Ishikawa (cell line): ENCODE results near the gene GPLD1.

Experiments
- CEBPB ChIP-seq: IDR thresholded peaks from 2 replicates; pipeline ENCODE4 v1.6.1; 2012
- CREB1 ChIP-seq: IDR thresholded peaks from 2 replicates; pipeline ENCODE4 v1.6.1; 2012; ENCODE audit warnings: low read depth
- EGR1 ChIP-seq: IDR thresholded peaks from 2 replicates; pipeline ENCODE4 v1.6.1; 2012
- EP300 ChIP-seq: IDR thresholded peaks from 2 replicates; pipeline ENCODE4 v1.6.1; 2012; ENCODE audit warnings: borderline replicate concordance
- FOXM1 ChIP-seq: IDR thresholded peaks from 2 replicates; pipeline ENCODE4 v1.6.1; 2012; ENCODE audit warnings: low read depth, borderline replicate concordance
- NFIC ChIP-seq: IDR thresholded peaks from 2 replicates; pipeline ENCODE4 v1.6.1; 2012
- RAD21 ChIP-seq: IDR thresholded peaks from 2 replicates; pipeline ENCODE4 v1.6.1; 2012; ENCODE audit warnings: low read depth
- TAF1 ChIP-seq: IDR thresholded peaks from 2 replicates; pipeline ENCODE4 v1.6.1; 2012; ENCODE audit warnings: low read depth, mild to moderate bottlenecking
- TCF12 ChIP-seq: IDR thresholded peaks from 2 replicates; pipeline ENCODE4 v1.6.1; 2012; ENCODE audit warnings: low read depth
- TEAD4 ChIP-seq: IDR thresholded peaks from 2 replicates; pipeline ENCODE4 v1.6.1; 2012
- YY1 ChIP-seq: IDR thresholded peaks from 2 replicates; pipeline ENCODE4 v1.6.1; 2012; ENCODE audit warnings: low read depth
- ZBTB7A ChIP-seq: IDR thresholded peaks from 2 replicates; pipeline ENCODE4 v1.6.1; 2012; ENCODE audit warnings: low read depth
- TF ChIP-seq, protein P1 (sequence below): IDR thresholded peaks from 2 replicates; pipeline ENCODE4 v1.6.1; 2012
- TF ChIP-seq, protein P2 (sequence below): IDR thresholded peaks from 2 replicates; pipeline ENCODE4 v1.6.1; 2012
- TF ChIP-seq, protein P3 (sequence below): IDR thresholded peaks from 2 replicates; pipeline ENCODE4 v1.6.1; 2012; ENCODE audit warnings: low read depth, mild to moderate bottlenecking

The GPLD1 gene

DNA sequence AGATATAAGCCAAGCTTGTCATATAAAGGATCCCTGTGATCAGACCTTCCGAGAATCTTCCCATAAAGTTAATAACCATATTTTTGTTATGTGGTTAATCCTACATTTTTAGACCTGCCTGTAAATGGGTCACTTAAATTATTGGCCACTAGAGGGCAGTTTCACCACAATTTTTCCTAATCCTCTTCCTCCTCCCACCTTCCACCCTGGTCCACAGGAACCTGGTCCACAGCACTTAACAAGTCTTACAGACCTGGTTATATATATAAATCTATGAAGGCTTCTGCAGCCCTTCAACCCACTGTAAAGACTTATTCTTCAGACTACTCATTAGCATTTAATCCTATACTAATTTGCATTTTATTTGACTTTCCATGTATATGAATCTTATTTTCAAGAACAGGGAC, 58.3 kb downstream of the GPLD1 start:
- TF ChIP-seq TAF1 (no peak), RAD21 (peak; percentile 73)

DNA sequence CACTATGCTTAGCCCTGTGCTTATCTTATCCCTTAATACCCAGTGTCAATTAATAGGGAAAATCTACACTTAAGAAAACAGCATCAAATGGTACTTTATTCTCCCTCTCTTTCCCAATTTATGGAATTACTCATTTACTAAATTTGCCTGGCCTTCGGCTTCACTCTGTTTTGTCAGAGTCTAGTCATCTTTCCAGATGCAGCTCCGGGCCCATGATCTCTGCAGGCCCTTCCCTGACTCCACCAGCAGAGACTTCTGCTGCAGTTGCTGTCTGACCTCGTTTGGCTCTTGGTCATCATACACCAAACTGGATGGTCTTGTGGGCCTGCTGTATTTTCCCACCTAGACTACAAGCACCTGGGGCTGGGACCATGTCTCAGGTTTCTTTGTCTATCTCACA, 59.3 kb downstream of the GPLD1 start:
- TF ChIP-seq FOXM1 (no peak), TAF1 (no peak), EGR1 (no peak)
- TF ChIP-seq, protein P1, sequence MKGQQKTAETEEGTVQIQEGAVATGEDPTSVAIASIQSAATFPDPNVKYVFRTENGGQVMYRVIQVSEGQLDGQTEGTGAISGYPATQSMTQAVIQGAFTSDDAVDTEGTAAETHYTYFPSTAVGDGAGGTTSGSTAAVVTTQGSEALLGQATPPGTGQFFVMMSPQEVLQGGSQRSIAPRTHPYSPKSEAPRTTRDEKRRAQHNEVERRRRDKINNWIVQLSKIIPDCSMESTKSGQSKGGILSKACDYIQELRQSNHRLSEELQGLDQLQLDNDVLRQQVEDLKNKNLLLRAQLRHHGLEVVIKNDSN = no peak
- TF ChIP-seq, protein P2, sequence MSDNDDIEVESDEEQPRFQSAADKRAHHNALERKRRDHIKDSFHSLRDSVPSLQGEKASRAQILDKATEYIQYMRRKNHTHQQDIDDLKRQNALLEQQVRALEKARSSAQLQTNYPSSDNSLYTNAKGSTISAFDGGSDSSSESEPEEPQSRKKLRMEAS = no peak

DNA sequence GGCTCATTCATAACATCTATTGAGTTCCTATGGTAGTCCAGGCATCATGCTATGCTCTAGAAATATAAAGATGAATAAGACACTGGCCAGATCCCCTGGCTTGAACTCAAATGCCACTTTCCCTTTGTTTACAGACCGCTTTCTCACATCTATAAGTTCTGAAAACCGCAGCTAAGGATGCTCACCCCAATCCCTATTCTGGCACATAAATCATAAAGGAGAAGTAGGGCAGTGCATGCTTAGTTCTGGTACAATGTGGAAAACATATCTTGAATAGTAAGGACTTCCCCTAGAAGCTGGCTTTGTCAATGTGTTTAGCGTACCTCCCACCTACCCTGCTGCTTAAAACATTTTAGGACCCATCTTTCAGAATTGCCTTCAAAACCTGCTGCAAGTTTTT, 60.2 kb downstream of the GPLD1 start:
- no peak for TF ChIP-seq ZBTB7A
- TF ChIP-seq EGR1 = no peak
- TF ChIP-seq EP300 = no peak
- TF ChIP-seq, protein P2 = no peak
- TF ChIP-seq RAD21 = no peak
- no peak for TF ChIP-seq FOXM1
- TF ChIP-seq TAF1 = no peak

DNA sequence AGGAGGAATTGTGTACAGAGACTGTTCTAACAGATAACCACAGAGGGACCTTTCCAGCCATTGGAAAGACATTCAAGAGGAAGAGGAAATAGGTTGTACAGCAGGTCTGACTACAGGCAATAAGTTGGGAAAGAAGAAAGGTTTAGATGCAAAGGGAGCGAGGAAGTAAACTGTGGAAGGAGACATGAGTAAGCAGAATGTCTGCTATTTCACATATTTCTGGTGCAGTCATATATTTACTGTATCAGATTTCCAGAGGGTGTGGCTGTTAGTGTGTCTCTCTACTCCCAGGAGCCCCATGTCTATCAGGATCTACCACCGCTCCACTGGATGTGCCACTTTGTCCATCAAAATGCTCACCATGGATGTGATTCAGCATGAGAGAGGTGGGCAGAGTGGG, 60.8 kb downstream of the GPLD1 start:
- TF ChIP-seq CEBPB (no peak), EP300 (no peak), TEAD4 (peak; percentile 46; the same call in 1 of the 2 replicates)

DNA sequence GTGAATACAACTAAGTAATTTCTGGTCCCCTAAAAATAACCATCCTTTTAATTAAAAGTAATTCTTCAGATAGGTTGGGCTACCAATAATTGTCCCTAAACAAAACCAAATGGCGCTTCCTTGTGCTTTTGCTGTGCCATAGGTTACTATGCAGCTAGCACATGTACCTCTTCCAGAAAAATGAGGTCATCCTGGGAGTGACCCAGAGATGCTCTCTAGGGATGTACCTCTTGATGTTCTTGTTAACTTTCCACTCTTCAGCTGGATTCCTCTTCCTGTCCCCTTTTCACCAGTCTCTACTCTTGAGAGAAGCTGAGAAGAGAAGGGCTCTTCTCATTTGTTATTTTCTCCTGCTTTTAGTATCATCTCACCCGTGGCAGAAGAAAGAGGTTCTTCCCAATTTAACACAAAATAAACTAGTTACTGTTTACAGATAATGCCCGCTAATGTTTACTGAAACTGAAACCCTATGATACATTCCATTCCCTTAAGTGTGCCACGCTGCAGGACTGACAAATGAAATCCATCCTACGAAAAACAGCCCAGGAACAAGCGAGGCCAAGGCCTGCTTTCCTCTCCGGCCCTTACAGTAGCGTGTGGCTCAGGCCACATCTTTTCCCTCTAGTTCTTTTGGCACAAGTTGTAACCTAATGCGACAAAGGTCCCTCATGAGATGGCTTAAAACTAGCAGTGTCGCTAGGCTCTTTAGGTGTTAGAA, 62.5 kb downstream of the GPLD1 start:
- TF ChIP-seq YY1 = no peak

DNA sequence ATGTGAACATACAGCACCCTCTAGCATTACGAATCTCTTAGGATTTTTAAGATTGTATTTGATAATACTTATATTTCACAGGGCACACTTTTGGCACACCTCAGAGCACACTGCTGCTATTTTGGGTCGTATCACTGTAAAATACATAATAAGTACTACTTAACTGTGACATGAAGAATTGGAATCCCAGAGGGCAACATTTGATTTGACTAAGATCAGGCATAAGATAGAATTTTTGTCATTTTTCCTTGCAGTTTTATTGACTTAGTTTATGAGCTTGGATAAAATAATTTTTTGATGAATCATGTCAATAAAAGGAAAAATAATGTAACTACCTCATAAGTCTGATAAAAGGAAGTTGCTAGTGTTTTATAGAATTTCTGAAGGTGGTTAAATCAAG, 64.3 kb downstream of the GPLD1 start:
- TF ChIP-seq RAD21 (no peak), FOXM1 (no peak), TEAD4 (no peak), CEBPB (no peak), TCF12 (no peak), EP300 (no peak), ZBTB7A (no peak), NFIC (no peak), YY1 (no peak)
- TF ChIP-seq, protein P2 = no peak
- TF ChIP-seq, protein P1 = no peak

DNA sequence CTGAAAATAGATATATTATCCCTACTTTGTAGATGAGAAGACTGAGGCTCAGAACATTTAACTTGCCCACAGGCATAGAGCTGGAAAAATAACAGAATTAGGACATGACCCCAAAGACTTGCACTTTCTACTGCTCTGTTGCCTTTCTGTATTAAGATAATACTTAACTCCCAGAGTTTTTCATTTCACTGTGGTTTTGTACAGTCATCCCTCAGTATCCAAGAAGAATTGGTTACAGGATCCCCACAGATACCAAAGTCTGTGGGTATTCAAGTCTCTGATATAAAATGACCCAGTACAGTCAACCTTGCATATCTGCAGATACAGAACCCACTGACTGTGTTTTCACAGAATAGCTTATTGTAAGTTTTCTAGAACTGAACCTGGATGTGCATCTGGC, 69.9 kb downstream of the GPLD1 start:
- TF ChIP-seq TEAD4 (no peak), TCF12 (no peak), CREB1 (no peak), EP300 (no peak)
- TF ChIP-seq, protein P3, sequence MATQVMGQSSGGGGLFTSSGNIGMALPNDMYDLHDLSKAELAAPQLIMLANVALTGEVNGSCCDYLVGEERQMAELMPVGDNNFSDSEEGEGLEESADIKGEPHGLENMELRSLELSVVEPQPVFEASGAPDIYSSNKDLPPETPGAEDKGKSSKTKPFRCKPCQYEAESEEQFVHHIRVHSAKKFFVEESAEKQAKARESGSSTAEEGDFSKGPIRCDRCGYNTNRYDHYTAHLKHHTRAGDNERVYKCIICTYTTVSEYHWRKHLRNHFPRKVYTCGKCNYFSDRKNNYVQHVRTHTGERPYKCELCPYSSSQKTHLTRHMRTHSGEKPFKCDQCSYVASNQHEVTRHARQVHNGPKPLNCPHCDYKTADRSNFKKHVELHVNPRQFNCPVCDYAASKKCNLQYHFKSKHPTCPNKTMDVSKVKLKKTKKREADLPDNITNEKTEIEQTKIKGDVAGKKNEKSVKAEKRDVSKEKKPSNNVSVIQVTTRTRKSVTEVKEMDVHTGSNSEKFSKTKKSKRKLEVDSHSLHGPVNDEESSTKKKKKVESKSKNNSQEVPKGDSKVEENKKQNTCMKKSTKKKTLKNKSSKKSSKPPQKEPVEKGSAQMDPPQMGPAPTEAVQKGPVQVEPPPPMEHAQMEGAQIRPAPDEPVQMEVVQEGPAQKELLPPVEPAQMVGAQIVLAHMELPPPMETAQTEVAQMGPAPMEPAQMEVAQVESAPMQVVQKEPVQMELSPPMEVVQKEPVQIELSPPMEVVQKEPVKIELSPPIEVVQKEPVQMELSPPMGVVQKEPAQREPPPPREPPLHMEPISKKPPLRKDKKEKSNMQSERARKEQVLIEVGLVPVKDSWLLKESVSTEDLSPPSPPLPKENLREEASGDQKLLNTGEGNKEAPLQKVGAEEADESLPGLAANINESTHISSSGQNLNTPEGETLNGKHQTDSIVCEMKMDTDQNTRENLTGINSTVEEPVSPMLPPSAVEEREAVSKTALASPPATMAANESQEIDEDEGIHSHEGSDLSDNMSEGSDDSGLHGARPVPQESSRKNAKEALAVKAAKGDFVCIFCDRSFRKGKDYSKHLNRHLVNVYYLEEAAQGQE = no peak

DNA sequence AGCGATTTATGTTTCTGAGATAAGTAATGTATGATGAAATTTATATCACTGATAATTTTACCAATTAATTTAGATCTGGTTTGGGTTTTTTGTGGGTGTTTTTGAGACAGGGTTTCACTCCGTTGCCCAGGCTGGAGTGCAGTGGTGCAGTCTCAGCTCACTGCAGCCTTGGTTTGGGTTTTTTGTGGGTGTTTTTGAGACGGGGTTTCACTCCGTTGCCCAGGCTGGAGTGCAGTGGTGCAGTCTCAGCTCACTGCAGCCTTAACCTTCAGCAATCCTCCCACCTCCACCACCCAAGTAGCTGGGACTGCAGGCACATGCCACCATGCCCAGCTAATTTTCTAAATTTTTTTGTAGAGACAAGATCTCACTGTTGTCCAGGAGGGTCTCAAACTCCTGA, 73.6 kb downstream of the GPLD1 start:
- TF ChIP-seq EGR1 (no peak), EP300 (no peak), NFIC (no peak), RAD21 (no peak), ZBTB7A (no peak), TCF12 (no peak), TAF1 (no peak), CREB1 (no peak), CEBPB (no peak), YY1 (no peak), TEAD4 (no peak), FOXM1 (no peak)
- TF ChIP-seq, protein P3 = no peak
- TF ChIP-seq, protein P2 = no peak
- TF ChIP-seq, protein P1 = no peak
